Measurements from ENCODE around the gene LRP6. TPM values are rescaled to one million over a fixed set of nuclear protein-coding genes. Genes with fewer than 3 reads are reported as not detected.

LRP6 gene
- total and polyA plus RNA-seq, 4 donors: 14.7 to 76.8 (median 23.2) TPM

- Histone ChIP-seq H3K4me3 (ENCODE audit: low read depth in 1 of 3, low read length in 3 of 3) (no peak overlapping the region), H3K4me1 (ENCODE audit: control insufficient read depth in 4 of 4, insufficient read depth in 4 of 4, low read length in 3 of 4) (peaks cover 3 to 20% (median 4%) of the 10 kb centered on the region in 4 donors), H3K27me3 (ENCODE audit: control insufficient read depth in 4 of 4, insufficient read depth in 4 of 4, low read length in 3 of 4) (no peaks in the 10 kb centered on the region), H3K36me3 (ENCODE audit: control insufficient read depth in 4 of 4, insufficient read depth in 3 of 4, low read depth in 1 of 4, low read length in 3 of 4) (peaks cover 0 to 8% (median 4%) of the 10 kb centered on the region in 4 donors), H3K9ac (ENCODE audit: low read depth in 1 of 2, low read length in 2 of 2) (no peak overlapping the region), H3K27ac (ENCODE audit: low read depth in 1 of 2, low read length in 2 of 2) (no peak overlapping the region), H3K9me3 (ENCODE audit: control insufficient read depth in 4 of 4, low read length in 3 of 4) (no peaks in the 10 kb centered on the region)
- no peak for DNase-seq (ENCODE audit: low spot score)
- 45% methylated on average over 5 of the region's 5 CpGs for WGBS
- no peak for TF ChIP-seq HNF4G (IDR thresholded peaks at IDR 0.05)
- TF ChIP-seq FOXA2 (IDR thresholded peaks at IDR 0.05): no peak
- TF ChIP-seq SP1 (IDR thresholded peaks at IDR 0.05): peak; percentile 54
- TF ChIP-seq EGR1 (IDR thresholded peaks at IDR 0.05; ENCODE audit: low read depth in 2 of 2): no peak
- TF ChIP-seq HNF4A (conservative IDR thresholded peaks at IDR 0.05): peak; percentile 38 to 51
- TF ChIP-seq YY1 (IDR thresholded peaks at IDR 0.05): peak; percentile 76
- TF ChIP-seq NR2F2 (IDR thresholded peaks at IDR 0.05): peak; percentile 75
- TF ChIP-seq MAX (IDR thresholded peaks at IDR 0.05): peak; percentile 37
- TF ChIP-seq GABPA (IDR thresholded peaks at IDR 0.05 in 1 of 2, conservative IDR thresholded peaks at IDR 0.05 in 1 of 2): no peak
- TF ChIP-seq ZBTB33 (IDR thresholded peaks at IDR 0.05): peak; percentile 33
- TF ChIP-seq RAD21 (IDR thresholded peaks at IDR 0.05): peak in 1 of 2 donors; percentile 22
- peak; percentile 81 to 82 for TF ChIP-seq RXRA (IDR thresholded peaks at IDR 0.05)
- TF ChIP-seq JUND (IDR thresholded peaks at IDR 0.05): no peak
- no peak for TF ChIP-seq REST (IDR thresholded peaks at IDR 0.05)
- TF ChIP-seq ATF3 (IDR thresholded peaks at IDR 0.05): no peak
- no peak for TF ChIP-seq CTCF (IDR thresholded peaks at IDR 0.05; ENCODE audit: low read depth, low read length, missing input control)
- no peak for TF ChIP-seq TAF1 (conservative IDR thresholded peaks at IDR 0.05)
- peak; percentile 7 for TF ChIP-seq FOXA1 (IDR thresholded peaks at IDR 0.05)
Observed at GRCh38 chr12:12206776-12207388, 60.0 kb downstream of the LRP6 start.
